ENCODE measurements around the gene NDP.

Gene NDP

GRCh38 chrX:43974741-43975465, 1.7 kb upstream of the NDP start:
- no peak overlapping the region for H3K4me3 ChIP-seq (ENCODE audit: control insufficient read depth, low read depth, low read length)
- TF ChIP-seq CTCF (IDR thresholded peaks at IDR 0.05; ENCODE audit: control insufficient read depth, insufficient read depth, low read depth, low read length, missing control alignments), result no peak
- DNase-seq (ENCODE audit: low read depth), result no peak

GRCh38 chrX:43974100-43974475, 898 bp upstream of the NDP start:
- DNase-seq (ENCODE audit: low read depth), result no peak
- TF ChIP-seq CTCF (IDR thresholded peaks at IDR 0.05; ENCODE audit: control insufficient read depth, insufficient read depth, low read depth, low read length, missing control alignments), result no peak
- H3K4me3 ChIP-seq (ENCODE audit: control insufficient read depth, low read depth, low read length), result no peak overlapping the region

DNA sequence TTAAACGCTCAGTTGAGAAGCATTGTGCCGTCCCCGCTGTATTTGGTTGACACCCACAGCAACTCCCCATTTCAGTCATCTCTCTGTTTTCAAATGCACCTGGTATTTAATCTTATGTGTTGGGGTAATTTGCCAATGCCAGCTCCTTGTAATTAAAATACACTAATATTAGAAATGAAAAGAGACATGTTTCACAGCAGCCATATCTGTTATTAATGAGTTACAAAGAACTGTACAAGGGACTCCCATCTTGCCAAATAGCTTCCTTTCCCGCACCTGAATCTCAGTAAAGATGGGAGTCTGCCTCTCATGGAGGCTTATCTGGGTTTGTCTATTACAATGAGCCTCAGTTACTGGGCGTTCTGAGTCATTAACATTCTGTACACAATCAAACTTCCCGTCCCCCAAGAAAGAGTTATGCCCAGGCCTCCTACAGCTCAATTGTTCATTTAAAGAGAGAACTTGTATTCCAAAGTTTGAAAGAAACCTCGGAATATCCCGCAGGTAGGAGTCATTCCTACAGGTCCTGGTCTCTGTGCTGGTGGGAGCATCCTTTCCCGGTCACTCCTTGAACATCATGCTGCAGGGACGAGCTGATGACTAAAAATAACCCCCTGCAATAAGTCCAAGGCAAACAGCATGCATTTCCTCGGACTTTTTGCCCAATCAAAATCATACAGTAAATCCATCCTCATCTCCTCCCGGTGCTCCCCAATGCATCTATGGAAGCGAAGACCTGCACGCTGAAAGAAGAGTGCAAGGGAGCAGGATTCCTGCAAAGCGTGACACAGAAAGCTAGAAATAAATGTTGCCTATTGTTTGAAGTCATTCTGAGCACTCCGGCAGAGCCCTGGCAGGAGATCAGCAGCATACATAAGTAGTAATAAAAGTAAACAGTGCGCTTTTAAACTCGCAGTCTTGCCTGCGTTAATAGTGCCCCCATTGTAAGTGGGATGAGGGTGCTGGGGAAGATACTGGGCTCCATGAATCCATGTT, 926 bp downstream of the NDP start:
- H3K4me3 ChIP-seq (ENCODE audit: control insufficient read depth, low read depth, low read length), result no peak overlapping the region
- no peak for TF ChIP-seq CTCF (IDR thresholded peaks at IDR 0.05; ENCODE audit: control insufficient read depth, insufficient read depth, low read depth, low read length, missing control alignments)
- no peak for DNase-seq (ENCODE audit: low read depth)

DNA sequence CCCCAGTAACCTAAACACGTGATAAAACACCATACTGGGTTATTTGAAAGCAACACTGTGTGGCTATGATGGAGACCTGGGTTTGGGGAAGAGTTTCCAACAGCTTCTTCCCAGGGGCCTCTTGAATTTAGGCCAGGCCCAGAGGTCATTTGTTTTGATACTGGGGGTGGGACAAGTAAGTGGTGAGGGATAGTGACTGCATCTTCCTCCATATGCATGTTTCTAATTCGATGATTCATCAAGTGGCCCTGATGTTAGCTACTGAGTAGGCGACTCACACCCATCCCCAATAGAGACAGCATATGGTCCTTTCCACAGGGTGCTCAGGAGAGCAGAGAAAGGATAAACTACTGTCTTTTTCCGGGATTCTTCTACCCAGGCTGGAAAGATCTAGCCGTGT, 2.7 kb downstream of the NDP start:
- H3K4me3 ChIP-seq (ENCODE audit: control insufficient read depth, low read depth, low read length), result no peak overlapping the region
- no peak for DNase-seq (ENCODE audit: low read depth)
- no peak for TF ChIP-seq CTCF (IDR thresholded peaks at IDR 0.05; ENCODE audit: control insufficient read depth, insufficient read depth, low read depth, low read length, missing control alignments)

DNA sequence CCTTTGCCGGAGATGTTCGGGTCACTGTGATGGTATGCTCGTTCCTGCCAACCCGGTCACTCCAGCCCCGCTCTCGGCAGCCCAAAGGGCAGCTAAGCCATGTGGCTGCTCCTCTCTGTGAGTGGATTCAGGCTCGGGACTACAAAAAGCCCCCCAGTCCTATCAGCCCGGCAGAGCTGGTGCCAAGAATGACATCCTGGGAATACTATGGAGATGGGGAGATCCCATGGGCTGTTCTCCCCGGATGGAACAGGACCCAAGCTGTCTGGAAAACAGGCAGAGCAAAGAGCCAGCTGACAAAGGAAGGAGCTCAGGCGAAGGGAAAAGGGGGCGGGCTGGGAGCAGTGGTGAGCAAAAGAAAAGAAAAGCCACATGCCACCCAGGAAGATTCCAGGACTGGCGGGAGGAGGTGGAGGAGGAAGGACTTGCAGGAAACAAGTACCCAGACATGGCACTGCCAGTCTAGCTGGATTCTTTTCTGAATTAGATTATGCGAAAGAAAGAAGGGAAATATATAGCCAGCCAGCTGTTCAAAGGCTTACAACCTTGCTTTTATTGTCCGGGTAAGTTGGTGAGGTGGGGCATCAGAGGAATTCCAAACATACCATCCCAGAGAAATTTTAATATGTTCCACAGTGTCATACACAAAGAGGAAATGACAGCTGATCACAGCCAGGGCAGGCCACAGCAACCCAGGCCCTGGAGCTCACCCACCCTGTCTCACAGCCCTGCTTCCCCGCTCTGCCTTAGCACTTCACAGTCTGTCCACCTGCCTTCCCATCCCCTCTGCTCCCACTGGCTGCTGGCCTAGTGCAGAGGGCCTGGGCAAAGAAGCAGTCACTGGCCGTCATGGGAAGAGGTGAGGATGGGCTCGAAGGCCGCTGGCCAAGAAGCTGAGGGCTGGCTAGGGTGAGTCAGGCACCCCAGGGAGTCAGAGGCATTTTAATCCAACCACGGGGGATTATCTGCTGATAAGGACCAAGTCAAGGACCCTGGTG, 3.4 kb downstream of the NDP start:
- DNase-seq (ENCODE audit: low read depth), result no peak
- no peak overlapping the region for H3K4me3 ChIP-seq (ENCODE audit: control insufficient read depth, low read depth, low read length)
- no peak for TF ChIP-seq CTCF (IDR thresholded peaks at IDR 0.05; ENCODE audit: control insufficient read depth, insufficient read depth, low read depth, low read length, missing control alignments)

GRCh38 chrX:43968359-43968781, 4.8 kb downstream of the NDP start:
- no peak overlapping the region for H3K4me3 ChIP-seq (ENCODE audit: control insufficient read depth, low read depth, low read length)
- no peak for TF ChIP-seq CTCF (IDR thresholded peaks at IDR 0.05; ENCODE audit: control insufficient read depth, insufficient read depth, low read depth, low read length, missing control alignments)
- no peak for DNase-seq (ENCODE audit: low read depth)

Measured in AG09309 (cell line).